Trophoblast cell (in vitro differentiated cells and primary cell): ENCODE results near the gene CIT.
"Not testable (repeated sequence)": the region's sequence is repeated elsewhere in the genome, so short reads cannot be mapped to it uniquely, and the experiment has no call there.

Experiments
- DNase-seq, 2 donors: peaks; one replicate each; pipeline ENCODE4 v3.0.0-alpha.2; 2016
- H2AFZ ChIP-seq: 2 replicates; pipeline ENCODE4 v1.6.1; 2013; ENCODE audit warnings: low read length, moderate library complexity, mild to moderate bottlenecking; ENCODE audit not compliant: insufficient read depth, poor library complexity
- H2AK5ac ChIP-seq: 2 replicates; pipeline ENCODE4 v1.6.1; 2013; ENCODE audit warnings: mild to moderate bottlenecking, low read length
- H2BK120ac ChIP-seq: 2 replicates; pipeline ENCODE4 v1.6.1; 2013; ENCODE audit warnings: low read length, mild to moderate bottlenecking, moderate library complexity; ENCODE audit not compliant: insufficient read depth, poor library complexity
- H2BK12ac ChIP-seq: 2 replicates; pipeline ENCODE4 v1.6.1; 2013; ENCODE audit warnings: mild to moderate bottlenecking, low read length, moderate library complexity
- H2BK5ac ChIP-seq: 2 replicates; pipeline ENCODE4 v1.6.1; 2013; ENCODE audit warnings: low read length, low read depth, moderate library complexity, mild to moderate bottlenecking; ENCODE audit not compliant: poor library complexity
- H3K14ac ChIP-seq: 2 replicates; pipeline ENCODE4 v1.6.1; 2013; ENCODE audit warnings: mild to moderate bottlenecking, low read length
- H3K18ac ChIP-seq: 2 replicates; pipeline ENCODE4 v1.6.1; 2013; ENCODE audit warnings: mild to moderate bottlenecking, low read length
- H3K23ac ChIP-seq: 2 replicates; pipeline ENCODE4 v1.6.1; 2013; ENCODE audit warnings: low read length
- H3K27ac ChIP-seq: 2 replicates; pipeline ENCODE4 v1.5.1; 2013; ENCODE audit warnings: low read depth, mild to moderate bottlenecking, inconsistent platforms, low read length, moderate library complexity
- H3K27me3 ChIP-seq: 2 replicates; pipeline ENCODE4 v1.6.1; 2013; ENCODE audit warnings: inconsistent platforms, mild to moderate bottlenecking, low read length, moderate library complexity; ENCODE audit not compliant: insufficient read depth
- H3K36me3 ChIP-seq, 2 experiments: 1 replicate in 1 of 2; 2 replicates in 1 of 2; pipeline ENCODE4 v1.6.1; 2013; ENCODE audit warnings: low read length in 2 of 2, mild to moderate bottlenecking in 2 of 2, moderate library complexity in 1 of 2; ENCODE audit not compliant: insufficient read depth in 2 of 2, control insufficient read depth in 1 of 2
- H3K4ac ChIP-seq: 2 replicates; pipeline ENCODE4 v1.6.1; 2013; ENCODE audit warnings: low read depth, mild to moderate bottlenecking, low read length, moderate library complexity
- H3K4me1 ChIP-seq, 2 experiments: 1 replicate in 1 of 2; 2 replicates in 1 of 2; pipeline ENCODE4 v1.6.1; 2013; ENCODE audit warnings: low read length in 2 of 2, mild to moderate bottlenecking in 2 of 2, moderate library complexity in 1 of 2; ENCODE audit not compliant: insufficient read depth in 2 of 2, control insufficient read depth in 1 of 2
- H3K4me2 ChIP-seq: 2 replicates; pipeline ENCODE4 v1.6.1; 2013; ENCODE audit warnings: inconsistent platforms, mild to moderate bottlenecking, low read length, moderate library complexity
- H3K4me3 ChIP-seq: 2 replicates; pipeline ENCODE4 v1.5.1; 2013; ENCODE audit warnings: mild to moderate bottlenecking, low read depth, low read length, inconsistent platforms
- H3K79me1 ChIP-seq: one replicate; pipeline ENCODE4 v1.6.1; 2013; ENCODE audit warnings: low read length
- H3K79me2 ChIP-seq: 2 replicates; pipeline ENCODE4 v1.6.1; 2013; ENCODE audit warnings: low read length, mild to moderate bottlenecking; ENCODE audit not compliant: control insufficient read depth, insufficient read depth, poor library complexity
- H3K9ac ChIP-seq: 2 replicates; pipeline ENCODE4 v1.6.1; 2013; ENCODE audit warnings: mild to moderate bottlenecking, low read length
- H3K9me3 ChIP-seq: 2 replicates; pipeline ENCODE4 v1.6.1; 2013; ENCODE audit warnings: low read depth, mild to moderate bottlenecking, control low read depth, inconsistent platforms, low read length; ENCODE audit not compliant: insufficient read depth
- H4K12ac ChIP-seq: 2 replicates; pipeline ENCODE4 v1.6.1; 2013; ENCODE audit warnings: low read depth, mild to moderate bottlenecking, low read length, moderate library complexity
- H4K8ac ChIP-seq: 2 replicates; pipeline ENCODE4 v1.6.1; 2013; ENCODE audit warnings: low read depth, mild to moderate bottlenecking, low read length, moderate library complexity
- H4K91ac ChIP-seq: one replicate; pipeline ENCODE4 v1.6.1; 2013; ENCODE audit warnings: low read depth, mild to moderate bottlenecking, low read length, moderate library complexity
- WGBS: extraction: QIAGEN DNeasy Blood & Tissue Kit; methylation state at CpG from one replicate; pipeline ENCODE4 v1.1.7; 2013; ENCODE audit warnings: missing lambda C conversion rate; ENCODE audit not compliant: insufficient read length, insufficient coverage; ENCODE audit errors: extremely low coverage; 5-methylcytosine and 5-hydroxymethylcytosine counted together

CIT gene

DNA sequence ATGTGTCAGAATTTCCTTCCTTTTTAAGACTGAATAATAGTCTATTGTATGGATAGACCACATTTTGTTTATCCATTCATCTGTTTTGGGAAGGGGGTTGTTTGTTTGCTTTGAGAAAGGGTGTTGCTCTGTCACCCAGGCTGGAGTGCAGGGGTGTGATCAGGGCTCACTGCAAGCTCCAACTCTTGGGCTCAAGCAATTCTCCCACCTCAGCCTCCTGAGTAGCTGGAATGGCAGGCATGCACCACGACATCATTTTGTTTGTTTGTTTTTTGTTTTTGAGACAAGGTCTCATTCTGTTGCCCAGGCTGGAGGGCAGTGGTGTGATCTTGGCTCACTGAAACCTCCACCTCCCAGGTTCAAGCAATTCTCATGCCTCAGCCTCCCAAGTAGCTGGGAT is 15.5 kb upstream of the CIT start:
- WGBS = no CpG with 5 or more reads among the region's 1 CpG
- not testable (repeated sequence) for H3K79me2 ChIP-seq, H3K23ac ChIP-seq, H2BK12ac ChIP-seq, H2BK5ac ChIP-seq, H3K4me2 ChIP-seq, H3K4me1 ChIP-seq, H4K91ac ChIP-seq, H2AFZ ChIP-seq, H3K9me3 ChIP-seq, H3K4me3 ChIP-seq, H4K12ac ChIP-seq, H3K18ac ChIP-seq, H3K14ac ChIP-seq, H3K4ac ChIP-seq, H3K27me3 ChIP-seq, H3K9ac ChIP-seq, H3K36me3 ChIP-seq, H2BK120ac ChIP-seq, H3K79me1 ChIP-seq, H2AK5ac ChIP-seq, H4K8ac ChIP-seq, H3K27ac ChIP-seq
- peak in 1 of 2 donors; percentile 65 for DNase-seq

GRCh38 chr12:119885549-119885948 is 8.4 kb upstream of the CIT start:
- Histone ChIP-seq H3K18ac (no peak overlapping the region), H4K12ac (no peak overlapping the region), H3K36me3 (no peaks in the 10 kb centered on the region), H3K79me2 (no peaks in the 10 kb centered on the region), H3K4ac (no peak overlapping the region), H3K4me3 (no peak overlapping the region), H4K91ac (no peak overlapping the region), H2BK5ac (no peak overlapping the region), H3K23ac (no peak overlapping the region), H3K4me1 (no peaks in the 10 kb centered on the region), H4K8ac (no peak overlapping the region), H3K9me3 (no peaks in the 10 kb centered on the region), H3K9ac (no peak overlapping the region), H3K27me3 (no peaks in the 10 kb centered on the region), H3K4me2 (no peak overlapping the region), H2AK5ac (no peak overlapping the region), H3K14ac (no peak overlapping the region), H3K79me1 (no peaks in the 10 kb centered on the region), H2AFZ (no peak overlapping the region), H2BK120ac (no peak overlapping the region), H3K27ac (no peak overlapping the region), H2BK12ac (no peak overlapping the region)
- no CpG with 5 or more reads among the region's 3 CpGs for WGBS
- DNase-seq = no peak

GRCh38 chr12:119883791-119884190 is 6.7 kb upstream of the CIT start:
- H3K36me3 ChIP-seq, H2AFZ ChIP-seq, H3K23ac ChIP-seq, H4K91ac ChIP-seq, H3K27ac ChIP-seq, H4K12ac ChIP-seq, H3K4me3 ChIP-seq, H3K14ac ChIP-seq, H3K4me2 ChIP-seq, H3K27me3 ChIP-seq, H3K4ac ChIP-seq, DNase-seq, H3K79me2 ChIP-seq, H3K4me1 ChIP-seq, H3K79me1 ChIP-seq, H2BK120ac ChIP-seq, H3K18ac ChIP-seq, H3K9ac ChIP-seq, H3K9me3 ChIP-seq, H2AK5ac ChIP-seq, H2BK12ac ChIP-seq, H4K8ac ChIP-seq, H2BK5ac ChIP-seq: not testable (repeated sequence)
- no CpG with 5 or more reads among the region's 4 CpGs for WGBS

DNA sequence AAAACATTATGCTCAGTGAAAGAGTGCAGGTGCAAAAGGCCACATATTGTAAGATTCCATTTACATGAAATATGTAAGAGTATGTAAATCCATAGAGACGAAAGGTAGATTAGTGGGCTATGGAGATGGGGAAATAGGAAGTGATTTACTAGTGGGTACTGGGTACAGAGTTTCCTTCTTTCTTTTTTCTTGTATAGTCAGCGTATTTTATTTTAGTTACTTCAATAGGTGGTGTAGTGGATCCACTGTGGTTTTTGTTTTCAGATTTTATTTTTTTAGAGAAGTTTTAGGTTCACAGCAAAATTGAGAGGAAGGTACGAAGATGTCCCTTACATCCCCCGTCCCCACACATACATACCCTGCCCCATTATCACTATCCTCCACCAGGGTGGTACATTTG is 6.1 kb upstream of the CIT start:
- DNase-seq = no peak
- H3K9ac ChIP-seq = no peak overlapping the region
- H2BK120ac ChIP-seq = no peak overlapping the region
- H3K79me1 ChIP-seq = no peaks in the 10 kb centered on the region
- H4K12ac ChIP-seq = no peak overlapping the region
- no peaks in the 10 kb centered on the region for H3K79me2 ChIP-seq
- H2BK5ac ChIP-seq = no peak overlapping the region
- H3K27ac ChIP-seq = no peak overlapping the region
- H3K4me2 ChIP-seq = no peak overlapping the region
- H3K4ac ChIP-seq = no peak overlapping the region
- no peak overlapping the region for H2AFZ ChIP-seq
- no peak overlapping the region for H3K4me3 ChIP-seq
- WGBS = no CpG with 5 or more reads among the region's 4 CpGs
- no peak overlapping the region for H3K14ac ChIP-seq
- no peaks in the 10 kb centered on the region for H3K4me1 ChIP-seq
- no peak overlapping the region for H4K8ac ChIP-seq
- no peaks in the 10 kb centered on the region for H3K9me3 ChIP-seq
- no peaks in the 10 kb centered on the region for H3K36me3 ChIP-seq
- H4K91ac ChIP-seq = no peak overlapping the region
- H3K18ac ChIP-seq = no peak overlapping the region
- H2BK12ac ChIP-seq = no peak overlapping the region
- no peak overlapping the region for H3K23ac ChIP-seq
- H3K27me3 ChIP-seq = no peaks in the 10 kb centered on the region
- H2AK5ac ChIP-seq = no peak overlapping the region
